ENCODE measurements around the gene ERI3. TPM values are rescaled to one million over a fixed set of nuclear protein-coding genes. Genes with fewer than 3 reads are reported as not detected.

ERI3 gene
- total and polyA plus RNA-seq, 10 of the 15 experiments (the other 5 are each of a cell fraction or from before 2014, with no cell fraction given), result 20.6 to 90.4 (median 41.2) TPM

- H3K4me2 ChIP-seq (ENCODE audit: control insufficient read depth, insufficient read depth), result no peak overlapping the region
- peaks cover 0 to 10% of the 10 kb centered on the region in 2 experiments; a peak in 3 of 4 replicates for H3K36me3 ChIP-seq (ENCODE audit: control insufficient read depth in 2 of 2, insufficient read depth in 2 of 2, low read length in 1 of 2)
- H3K27ac ChIP-seq (ENCODE audit: control insufficient read depth, insufficient read depth), result no peak overlapping the region
- no peaks in the 10 kb centered on the region for H3K9me3 ChIP-seq (replicated peaks; ENCODE audit: control insufficient read depth, insufficient read depth, low read length)
- WGBS (ENCODE audit: insufficient coverage, insufficient replicate concordance, low lambda C conversion rate, missing lambda C conversion rate), result 94% methylated on average over 10 of the region's 10 CpGs
- POLR2A ChIA-PET, result no interaction called here
- H2AFZ ChIP-seq (ENCODE audit: control insufficient read depth, low read depth, low read length), result no peak overlapping the region
- intact Hi-C loops (cut with micrococcal nuclease; ENCODE audit: unreplicated experiment), result no loop called here
- DNase-seq (ENCODE audit: low read depth, low spot score), result no peak
- H3K27me3 ChIP-seq (replicated peaks in 1 of 2; ENCODE audit: control insufficient read depth in 2 of 2, insufficient read depth in 2 of 2, low read length in 1 of 2), result no peaks in the 10 kb centered on the region
- no peak for ATAC-seq
- RAD21 ChIA-PET (ENCODE audit: unreplicated experiment), result no interaction called here
- TF ChIP-seq BMI1 (IDR thresholded peaks at IDR 0.05; ENCODE audit: borderline replicate concordance) (no peak), MEF2B (IDR thresholded peaks at IDR 0.05; ENCODE audit: partially characterized antibody, poor library complexity, severe bottlenecking) (no peak)
- in situ Hi-C loops (cut with MboI), result no loop called here
- H3K4me3 ChIP-seq, result no peak overlapping the region
- BruUV-seq (replicated peaks), result no TSS peak
- FAIRE-seq, result no peak
- no peaks in the 10 kb centered on the region for H4K20me1 ChIP-seq (ENCODE audit: control insufficient read depth, insufficient read depth)
- H3K79me2 ChIP-seq (ENCODE audit: control insufficient read depth, insufficient read depth, low read length), result no peaks in the 10 kb centered on the region
- SMC1A ChIA-PET (ENCODE audit: uncharacterized antibody, unreplicated experiment), result interaction anchor here (1.6 kb wide), 1 partner anchor 75 kb away, joined by 5 read pairs; no protein-coding TSS in a partner anchor
- no peak overlapping the region for H3K9ac ChIP-seq (ENCODE audit: control insufficient read depth, insufficient read depth, low read length)
- H3K4me1 ChIP-seq (ENCODE audit: control insufficient read depth, insufficient read depth, low read length), result no peaks in the 10 kb centered on the region
- CTCF ChIA-PET, result interaction anchor here (1.1 kb wide), 1 partner anchor 18 kb away, joined by 3 read pairs; no protein-coding TSS in a partner anchor
Measured at GRCh38 chr1:44292651-44293050, 62.4 kb downstream of the ERI3 start.

- CTCF ChIA-PET, result interaction anchor here (0.5 kb wide), 1 partner anchor 1103 kb away, joined by 5 read pairs; no protein-coding TSS in a partner anchor
- FAIRE-seq (no peak), DNase-seq (ENCODE audit: low read depth, low spot score) (no peak), ATAC-seq (no peak)
- POLR2A ChIA-PET, result no interaction called here
- Histone ChIP-seq H2AFZ (ENCODE audit: control insufficient read depth, low read depth, low read length) (no peak overlapping the region), H3K4me3 (no peak overlapping the region), H3K79me2 (ENCODE audit: control insufficient read depth, insufficient read depth, low read length) (no peaks in the 10 kb centered on the region), H3K27ac (ENCODE audit: control insufficient read depth, insufficient read depth) (no peak overlapping the region), H3K36me3 (ENCODE audit: control insufficient read depth in 2 of 2, insufficient read depth in 2 of 2, low read length in 1 of 2) (peaks cover 0 to 6% of the 10 kb centered on the region in 2 experiments; a peak in 3 of 4 replicates), H3K27me3 (replicated peaks in 1 of 2; ENCODE audit: control insufficient read depth in 2 of 2, insufficient read depth in 2 of 2, low read length in 1 of 2) (no peaks in the 10 kb centered on the region), H3K9me3 (replicated peaks; ENCODE audit: control insufficient read depth, insufficient read depth, low read length) (no peaks in the 10 kb centered on the region), H3K9ac (ENCODE audit: control insufficient read depth, insufficient read depth, low read length) (no peak overlapping the region), H3K4me2 (ENCODE audit: control insufficient read depth, insufficient read depth) (no peak overlapping the region), H3K4me1 (ENCODE audit: control insufficient read depth, insufficient read depth, low read length) (no peaks in the 10 kb centered on the region), H4K20me1 (ENCODE audit: control insufficient read depth, insufficient read depth) (no peaks in the 10 kb centered on the region)
- 95% methylated on average over 11 of the region's 11 CpGs for WGBS (ENCODE audit: insufficient coverage, insufficient replicate concordance, low lambda C conversion rate, missing lambda C conversion rate)
- RAD21 ChIA-PET (ENCODE audit: unreplicated experiment), result no interaction called here
- no TSS peak for BruUV-seq (replicated peaks)
- intact Hi-C loops (cut with micrococcal nuclease; ENCODE audit: unreplicated experiment) (no loop called here), in situ Hi-C loops (cut with MboI) (no loop called here)
- SMC1A ChIA-PET (ENCODE audit: uncharacterized antibody, unreplicated experiment), result no interaction called here
- TF ChIP-seq FOXM1 (IDR thresholded peaks at IDR 0.05; ENCODE audit: low read depth, low read length), result no peak
- TF ChIP-seq ZBTB33 (IDR thresholded peaks at IDR 0.05), result no peak
- no peak for TF ChIP-seq SPI1 (IDR thresholded peaks at IDR 0.05; ENCODE audit: borderline replicate concordance, insufficient read depth, low read depth, low read length)
- no peak for TF ChIP-seq PBX3 (IDR thresholded peaks at IDR 0.05; ENCODE audit: insufficient replicate concordance, low read depth, low read length)
- no peak for TF ChIP-seq MEF2A (IDR thresholded peaks at IDR 0.05; ENCODE audit: insufficient read depth, low read depth, low read length)
- TF ChIP-seq RAD21 (IDR thresholded peaks at IDR 0.05; ENCODE audit: insufficient read depth, low read depth, low read length), result no peak
- TF ChIP-seq E4F1 (IDR thresholded peaks at IDR 0.05; ENCODE audit: borderline replicate concordance, partially characterized antibody), result no peak
Measured at GRCh38 chr1:44290250-44291094, 64.6 kb downstream of the ERI3 start.

Measured in GM12878 (cell line).